ENCODE data around the gene UCMA. TPM values are rescaled to one million over a fixed set of nuclear protein-coding genes. Genes with fewer than 3 reads are reported as not detected.

UCMA gene
- total and polyA plus RNA-seq, 9 of the 15 experiments (the other 6 are each of a cell fraction or from before 2014, with no cell fraction given), result not detected

DNA sequence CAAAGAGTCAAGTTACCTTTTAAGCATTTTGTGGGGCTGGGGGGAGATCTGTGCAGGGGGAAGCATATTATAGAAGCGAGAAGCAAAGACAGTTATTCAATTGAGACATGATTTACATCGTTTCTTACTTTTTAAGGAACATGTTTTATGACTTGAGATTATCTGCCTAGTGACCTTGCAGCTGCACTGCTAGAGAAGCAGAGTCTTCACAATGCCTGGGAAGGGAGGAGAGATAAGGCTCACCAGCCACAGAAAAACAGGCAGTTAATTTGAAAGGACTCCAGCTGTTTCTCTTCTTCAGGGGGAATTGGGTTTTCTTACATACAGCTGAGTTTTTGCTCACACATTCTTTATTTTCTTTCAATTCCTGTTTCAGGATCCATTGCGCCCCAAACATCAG, 34.7 kb upstream of the UCMA start (continued):
- no peak for TF ChIP-seq JUND (IDR thresholded peaks at IDR 0.05; ENCODE audit: borderline replicate concordance, low read depth, low read length)
- peak; percentile 45; the same call in 1 of the 3 replicates for TF ChIP-seq JUND (tag; IDR thresholded peaks at IDR 0.05; ENCODE audit: borderline replicate concordance, low read depth, low read length)
- TF ChIP-seq ZNF232 (CRISPR knock-in tag; IDR thresholded peaks at IDR 0.05), result no peak
- TF ChIP-seq E2F6 (IDR thresholded peaks at IDR 0.05; ENCODE audit: borderline replicate concordance in 1 of 2, extremely low read depth in 1 of 2, insufficient read depth in 1 of 2, insufficient read length in 1 of 2, low read depth in 1 of 2, low read length in 1 of 2, poor library complexity in 1 of 2, severe bottlenecking in 1 of 2), result no peak
- TF ChIP-seq MXI1 (IDR thresholded peaks at IDR 0.05; ENCODE audit: low read depth, low read length), result no peak
- TF ChIP-seq, protein P1, sequence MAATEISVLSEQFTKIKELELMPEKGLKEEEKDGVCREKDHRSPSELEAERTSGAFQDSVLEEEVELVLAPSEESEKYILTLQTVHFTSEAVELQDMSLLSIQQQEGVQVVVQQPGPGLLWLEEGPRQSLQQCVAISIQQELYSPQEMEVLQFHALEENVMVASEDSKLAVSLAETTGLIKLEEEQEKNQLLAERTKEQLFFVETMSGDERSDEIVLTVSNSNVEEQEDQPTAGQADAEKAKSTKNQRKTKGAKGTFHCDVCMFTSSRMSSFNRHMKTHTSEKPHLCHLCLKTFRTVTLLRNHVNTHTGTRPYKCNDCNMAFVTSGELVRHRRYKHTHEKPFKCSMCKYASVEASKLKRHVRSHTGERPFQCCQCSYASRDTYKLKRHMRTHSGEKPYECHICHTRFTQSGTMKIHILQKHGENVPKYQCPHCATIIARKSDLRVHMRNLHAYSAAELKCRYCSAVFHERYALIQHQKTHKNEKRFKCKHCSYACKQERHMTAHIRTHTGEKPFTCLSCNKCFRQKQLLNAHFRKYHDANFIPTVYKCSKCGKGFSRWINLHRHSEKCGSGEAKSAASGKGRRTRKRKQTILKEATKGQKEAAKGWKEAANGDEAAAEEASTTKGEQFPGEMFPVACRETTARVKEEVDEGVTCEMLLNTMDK (IDR thresholded peaks at IDR 0.05; ENCODE audit: borderline replicate concordance, insufficient read depth, low read depth, low read length, poor library complexity, severe bottlenecking), result no peak
- TF ChIP-seq RFX5 (IDR thresholded peaks at IDR 0.05; ENCODE audit: low read depth, low read length), result no peak
- no peak for TF ChIP-seq LARP7 (IDR thresholded peaks at IDR 0.05)
- peak; percentile 91 for TF ChIP-seq GATA2 (CRISPR knock-in tag; IDR thresholded peaks at IDR 0.05)
- TF ChIP-seq ATF6 (CRISPR knock-in tag; IDR thresholded peaks at IDR 0.05), result no peak
- no peak for TF ChIP-seq GTF2E2 (tag; IDR thresholded peaks at IDR 0.05)
- peak; percentile 91 for TF ChIP-seq CBFA2T2 (conservative IDR thresholded peaks at IDR 0.05)
- no peak for TF ChIP-seq ESRRB (CRISPR knock-in tag; IDR thresholded peaks at IDR 0.05; ENCODE audit: borderline replicate concordance)
- TF ChIP-seq, protein P2, sequence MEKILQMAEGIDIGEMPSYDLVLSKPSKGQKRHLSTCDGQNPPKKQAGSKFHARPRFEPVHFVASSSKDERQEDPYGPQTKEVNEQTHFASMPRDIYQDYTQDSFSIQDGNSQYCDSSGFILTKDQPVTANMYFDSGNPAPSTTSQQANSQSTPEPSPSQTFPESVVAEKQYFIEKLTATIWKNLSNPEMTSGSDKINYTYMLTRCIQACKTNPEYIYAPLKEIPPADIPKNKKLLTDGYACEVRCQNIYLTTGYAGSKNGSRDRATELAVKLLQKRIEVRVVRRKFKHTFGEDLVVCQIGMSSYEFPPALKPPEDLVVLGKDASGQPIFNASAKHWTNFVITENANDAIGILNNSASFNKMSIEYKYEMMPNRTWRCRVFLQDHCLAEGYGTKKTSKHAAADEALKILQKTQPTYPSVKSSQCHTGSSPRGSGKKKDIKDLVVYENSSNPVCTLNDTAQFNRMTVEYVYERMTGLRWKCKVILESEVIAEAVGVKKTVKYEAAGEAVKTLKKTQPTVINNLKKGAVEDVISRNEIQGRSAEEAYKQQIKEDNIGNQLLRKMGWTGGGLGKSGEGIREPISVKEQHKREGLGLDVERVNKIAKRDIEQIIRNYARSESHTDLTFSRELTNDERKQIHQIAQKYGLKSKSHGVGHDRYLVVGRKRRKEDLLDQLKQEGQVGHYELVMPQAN (IDR thresholded peaks at IDR 0.05; ENCODE audit: borderline replicate concordance), result no peak
- no peak for TF ChIP-seq ZBTB7A (IDR thresholded peaks at IDR 0.05; ENCODE audit: borderline replicate concordance, control insufficient read depth, low read depth, low read length)
- no peak for TF ChIP-seq ZFPM2 (CRISPR knock-in tag; IDR thresholded peaks at IDR 0.05)
- no peak for TF ChIP-seq ZNF3 (CRISPR knock-in tag; IDR thresholded peaks at IDR 0.05)
- TF ChIP-seq STAT5B (CRISPR knock-in tag; IDR thresholded peaks at IDR 0.05), result no peak
- TF ChIP-seq MTA2 (IDR thresholded peaks at IDR 0.05; ENCODE audit: low read depth), result peak; percentile 74
- no peak for TF ChIP-seq ZNF311 (CRISPR knock-in tag; IDR thresholded peaks at IDR 0.05)
- TF ChIP-seq CBX8 (IDR thresholded peaks at IDR 0.05; ENCODE audit: borderline replicate concordance, extremely low read depth, low read depth, low read length, poor library complexity, severe bottlenecking), result no peak

Data from K562 (cell line).